ENCODE data around the gene STAG3. TPM values are rescaled to one million over a fixed set of nuclear protein-coding genes. Genes with fewer than 3 reads are reported as not detected.
A peak's percentile ranks its signal among the peaks of the same experiment; 100 is the strongest.
"Not testable (repeated sequence)": the region's sequence is repeated elsewhere in the genome, so short reads cannot be mapped to it uniquely, and the experiment has no call there.

The STAG3 gene
- total RNA-seq, 2 donors from 2014 or later = 13.7 to 24.4 TPM

GRCh38 chr7:100246865-100247137, 69.1 kb downstream of the STAG3 start:
- DNase-seq (ENCODE audit: low spot score); ATAC-seq; H3K27me3 Mint-ChIP-seq; H3K9me3 Mint-ChIP-seq; H3K27ac Mint-ChIP-seq; H3K36me3 Mint-ChIP-seq; H3K4me3 Mint-ChIP-seq: not testable (repeated sequence)
- H3K4me1 Mint-ChIP-seq (ENCODE audit: low read depth in 2 of 2) = peaks cover 23 to 27% of the 10 kb centered on the region in 2 donors

GRCh38 chr7:100247152-100247757, 69.5 kb downstream of the STAG3 start:
- Mint-ChIP-seq H3K4me1 (ENCODE audit: low read depth in 2 of 2) (peaks cover 23 to 27% of the 10 kb centered on the region in 2 donors), H3K36me3 (no peaks in the 10 kb centered on the region), H3K27ac (no peak overlapping the region), H3K4me3 (no peak overlapping the region), H3K27me3 (no peaks in the 10 kb centered on the region), H3K9me3 (no peaks in the 10 kb centered on the region)
- ATAC-seq (no peak), DNase-seq (ENCODE audit: low spot score) (no peak)

- no peak overlapping the region for H3K4me3 Mint-ChIP-seq
- DNase-seq (ENCODE audit: low spot score) (no peak), ATAC-seq (no peak)
- no peaks in the 10 kb centered on the region for H3K9me3 Mint-ChIP-seq
- H3K27me3 Mint-ChIP-seq = no peaks in the 10 kb centered on the region
- peaks cover 17 to 18% of the 10 kb centered on the region in 2 donors for H3K4me1 Mint-ChIP-seq (ENCODE audit: low read depth in 2 of 2)
- H3K36me3 Mint-ChIP-seq = no peaks in the 10 kb centered on the region
- no peak overlapping the region for H3K27ac Mint-ChIP-seq
Measured at GRCh38 chr7:100248483-100248882, 70.8 kb downstream of the STAG3 start.

- no peak overlapping the region for H3K4me3 Mint-ChIP-seq
- no peaks in the 10 kb centered on the region for H3K27me3 Mint-ChIP-seq
- peaks cover 0 to 2% of the 10 kb centered on the region in 2 donors for H3K4me1 Mint-ChIP-seq (ENCODE audit: low read depth in 2 of 2)
- no peaks in the 10 kb centered on the region for H3K9me3 Mint-ChIP-seq
- H3K27ac Mint-ChIP-seq = peak overlapping the region in 1 of 2 donors; percentile 37
- no peak for DNase-seq (ENCODE audit: low spot score)
- no peak for ATAC-seq
- no peaks in the 10 kb centered on the region for H3K36me3 Mint-ChIP-seq
Measured at GRCh38 chr7:100257017-100257416, 79.3 kb downstream of the STAG3 start.

- DNase-seq (ENCODE audit: low spot score); H3K4me3 Mint-ChIP-seq; H3K27ac Mint-ChIP-seq; H3K9me3 Mint-ChIP-seq; H3K36me3 Mint-ChIP-seq; H3K4me1 Mint-ChIP-seq (ENCODE audit: low read depth in 2 of 2); ATAC-seq; H3K27me3 Mint-ChIP-seq: not testable (repeated sequence)
Measured at GRCh38 chr7:100259984-100260383, 82.3 kb downstream of the STAG3 start.

- peaks cover 0 to 15% of the 10 kb centered on the region in 2 donors for H3K4me1 Mint-ChIP-seq (ENCODE audit: low read depth in 2 of 2)
- not testable (repeated sequence) for H3K27ac Mint-ChIP-seq; H3K4me3 Mint-ChIP-seq; ATAC-seq; DNase-seq (ENCODE audit: low spot score); H3K27me3 Mint-ChIP-seq; H3K36me3 Mint-ChIP-seq; H3K9me3 Mint-ChIP-seq
Measured at GRCh38 chr7:100262896-100263295, 85.2 kb downstream of the STAG3 start.

Other genes with a start within 250 kb of the STAG3 start
- gene GJC3, start 248.3 kb upstream of the STAG3 start, total RNA-seq = not detected
- gene AZGP1, start 201.9 kb upstream of the STAG3 start, total RNA-seq = not detected
- gene ZKSCAN1, start 162.3 kb upstream of the STAG3 start, total RNA-seq = 10 to 100 TPM; 64.9 to 70.6 TPM
- 10 to 100 TPM in 1 of 2 donors, 1 to 10 TPM in 1; 8.7 to 11.0 TPM for gene ZSCAN21, start 128.1 kb upstream of the STAG3 start, total RNA-seq
- 10 to 100 TPM; 19.6 to 33.6 TPM for gene ZNF3, start 96.2 kb upstream of the STAG3 start, total RNA-seq
- 10 to 100 TPM; 81.8 to 88.8 TPM for gene COPS6, start 88.9 kb upstream of the STAG3 start, total RNA-seq
- 100 to 1,000 TPM; 248 to 526 TPM for gene MCM7, start 76.5 kb upstream of the STAG3 start, total RNA-seq
- 10 to 100 TPM in 1 of 2 donors, 1 to 10 TPM in 1; 8.9 to 16.9 TPM for gene AP4M1, start 76.3 kb upstream of the STAG3 start, total RNA-seq
- 10 to 100 TPM; 46.3 to 69.1 TPM for gene TAF6, start 58.6 kb upstream of the STAG3 start, total RNA-seq
- gene CNPY4, start 58.3 kb upstream of the STAG3 start, total RNA-seq = 10 to 100 TPM; 17.5 to 19.1 TPM
- 1 to 10 TPM; 3.4 to 6.5 TPM for gene MBLAC1, start 51.0 kb upstream of the STAG3 start, total RNA-seq
- 100 to 1,000 TPM; 124 to 145 TPM for gene LAMTOR4, start 29.0 kb upstream of the STAG3 start, total RNA-seq
- gene TRAPPC14, start 19.2 kb upstream of the STAG3 start, total RNA-seq = 10 to 100 TPM; 46.2 to 52.7 TPM
- 1 to 10 TPM in 1 of 2 donors, under 1 TPM in 1; 0.57 to 1.1 TPM for gene GAL3ST4, start 9.3 kb upstream of the STAG3 start, total RNA-seq
- gene GPC2, start 537 bp upstream of the STAG3 start, total RNA-seq = 1 to 10 TPM; 2.6 to 2.7 TPM
- 10 to 100 TPM; 32.2 to 43.9 TPM for gene PVRIG, start 42.0 kb downstream of the STAG3 start, total RNA-seq
- gene SPDYE3, start 129.8 kb downstream of the STAG3 start, total RNA-seq = not detected
- gene PILRB, start 180.2 kb downstream of the STAG3 start, total RNA-seq = 10 to 100 TPM; 48.4 to 94.8 TPM
- 1 to 10 TPM; 3.7 to 6.8 TPM for gene PILRA, start 195.6 kb downstream of the STAG3 start, total RNA-seq

Data from natural killer cell treated with Interleukin-12 subunit alpha and Interleukin-12 subunit beta and Interleukin-15 and Interleukin-18, amount 100 ng/mL, for 72 hours (primary cell).